ENCODE measurements around the gene KHDC3L.

- TF ChIP-seq CTCF (IDR thresholded peaks at IDR 0.05; ENCODE audit: control extremely low read depth in 1 of 3, insufficient read depth in 1 of 3, low read depth in 1 of 3, low read length in 3 of 3): no peak
- TF ChIP-seq GABPA (IDR thresholded peaks at IDR 0.05; ENCODE audit: borderline replicate concordance, insufficient read depth, low read length): no peak
- TF ChIP-seq EZH2 (IDR thresholded peaks at IDR 0.05; ENCODE audit: low read depth, low read length, severe bottlenecking): no peak
- TF ChIP-seq POLR2A (IDR thresholded peaks at IDR 0.05; ENCODE audit: control extremely low read depth in 1 of 2, low read depth in 2 of 2, low read length in 2 of 2): no peak
- no peak for TF ChIP-seq PHF8 (conservative IDR thresholded peaks at IDR 0.05; ENCODE audit: low read depth, low read length)
- TF ChIP-seq SP4 (IDR thresholded peaks at IDR 0.05; ENCODE audit: low read length): no peak
- no peak for TF ChIP-seq SP1 (IDR thresholded peaks at IDR 0.05; ENCODE audit: low read depth, low read length)
- TF ChIP-seq SIN3A (conservative IDR thresholded peaks at IDR 0.05 in 1 of 2, IDR thresholded peaks at IDR 0.05 in 1 of 2; ENCODE audit: low read depth in 1 of 2, low read length in 2 of 2): no peak
- TF ChIP-seq, protein P1, sequence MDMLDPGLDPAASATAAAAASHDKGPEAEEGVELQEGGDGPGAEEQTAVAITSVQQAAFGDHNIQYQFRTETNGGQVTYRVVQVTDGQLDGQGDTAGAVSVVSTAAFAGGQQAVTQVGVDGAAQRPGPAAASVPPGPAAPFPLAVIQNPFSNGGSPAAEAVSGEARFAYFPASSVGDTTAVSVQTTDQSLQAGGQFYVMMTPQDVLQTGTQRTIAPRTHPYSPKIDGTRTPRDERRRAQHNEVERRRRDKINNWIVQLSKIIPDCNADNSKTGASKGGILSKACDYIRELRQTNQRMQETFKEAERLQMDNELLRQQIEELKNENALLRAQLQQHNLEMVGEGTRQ (IDR thresholded peaks at IDR 0.05; ENCODE audit: low read length): no peak
Measured at GRCh38 chr6:73371984-73372383, 9.5 kb downstream of the KHDC3L start.

Data from H1 (cell line).